ENCODE data around the gene TRAFD1. TPM values are rescaled to one million over a fixed set of nuclear protein-coding genes. Genes with fewer than 3 reads are reported as not detected.
A peak's percentile ranks its signal among the peaks of the same experiment; 100 is the strongest.

Gene TRAFD1
- total and polyA plus RNA-seq, 3 donors from 2014 or later: 46.6 to 77.3 (median 53.6) TPM

- DNase-seq: no peak
- Histone ChIP-seq H3K27ac (peak overlapping the region; percentile 81 to 90), H3K9me3 (no peaks in the 10 kb centered on the region), H3K27me3 (no peaks in the 10 kb centered on the region), H3K4me3 (peak overlapping the region; percentile 84 to 95), H3K36me3 (ENCODE audit: low read depth, missing control alignments) (no peaks in the 10 kb centered on the region), H3K4me1 (peaks cover 11% of the 10 kb centered on the region)
- intact Hi-C loops (cut with DNase I; ENCODE audit: low total_unique reads): no loop called here
- WGBS, 2 donors: 1% methylated on average over 14 to 25 of the region's 25 CpGs
- TF ChIP-seq CTCF (IDR thresholded peaks at IDR 0.05) (no peak), POLR2A (IDR thresholded peaks at IDR 0.05) (no peak)
Measured at GRCh38 chr12:112126000-112126438, 659 bp downstream of the TRAFD1 start.

GRCh38 chr12:112126911-112127310 is 1.6 kb downstream of the TRAFD1 start:
- intact Hi-C loops (cut with DNase I; ENCODE audit: low total_unique reads): no loop called here
- peaks cover 9% of the 10 kb centered on the region for H3K4me1 ChIP-seq
- H3K27me3 ChIP-seq: no peaks in the 10 kb centered on the region
- DNase-seq: no peak
- no peaks in the 10 kb centered on the region for H3K36me3 ChIP-seq (ENCODE audit: low read depth, missing control alignments)
- no peak overlapping the region for H3K27ac ChIP-seq
- no peak for TF ChIP-seq POLR2A (IDR thresholded peaks at IDR 0.05)
- no peak for TF ChIP-seq CTCF (IDR thresholded peaks at IDR 0.05)
- no peaks in the 10 kb centered on the region for H3K9me3 ChIP-seq
- WGBS, 2 donors: 81 to 85% methylated on average over 7 of the region's 7 CpGs
- no peak overlapping the region for H3K4me3 ChIP-seq

- Histone ChIP-seq H3K36me3 (ENCODE audit: low read depth, missing control alignments) (no peaks in the 10 kb centered on the region), H3K27me3 (no peaks in the 10 kb centered on the region), H3K27ac (peak overlapping the region in 1 of 2 donors; percentile 62), H3K4me1 (peaks cover 6% of the 10 kb centered on the region), H3K9me3 (no peaks in the 10 kb centered on the region), H3K4me3 (no peak overlapping the region)
- intact Hi-C loops (cut with DNase I; ENCODE audit: low total_unique reads): no loop called here
- no peak for DNase-seq
- 33 to 56% methylated on average over 2 of the region's 2 CpGs for WGBS, 2 donors
- TF ChIP-seq CTCF (IDR thresholded peaks at IDR 0.05): no peak
- TF ChIP-seq POLR2A (IDR thresholded peaks at IDR 0.05): no peak
Measured at GRCh38 chr12:112130441-112130998, 5.2 kb downstream of the TRAFD1 start.

DNA sequence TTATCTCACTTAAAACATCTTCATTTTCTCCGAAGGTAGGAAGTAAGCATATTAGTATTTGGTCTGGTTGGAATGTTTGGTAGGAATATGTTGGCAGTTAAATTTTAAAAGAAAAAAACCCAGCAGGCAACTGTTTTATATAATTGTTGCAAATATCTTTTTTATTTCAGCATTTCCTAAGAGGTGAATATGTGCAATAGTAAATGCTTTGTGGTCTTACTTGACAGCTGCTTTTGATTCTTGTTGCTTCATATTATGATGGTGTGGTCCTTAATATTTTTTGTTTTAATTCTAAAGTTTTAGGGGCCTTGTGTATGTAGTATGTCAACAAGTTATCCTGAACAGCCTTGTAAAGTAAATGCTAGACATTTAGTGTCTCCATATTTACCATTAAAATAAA is 6.3 kb downstream of the TRAFD1 start:
- peaks cover under 1% of the 10 kb centered on the region for H3K4me1 ChIP-seq
- TF ChIP-seq POLR2A (IDR thresholded peaks at IDR 0.05) (no peak), CTCF (IDR thresholded peaks at IDR 0.05) (no peak)
- H3K27ac ChIP-seq: no peak overlapping the region
- no peak for DNase-seq
- intact Hi-C loops (cut with DNase I; ENCODE audit: low total_unique reads): no loop called here
- WGBS, 2 donors: 60 to 68% methylated on average over 1 of the region's 1 CpG
- H3K4me3 ChIP-seq: no peak overlapping the region
- no peaks in the 10 kb centered on the region for H3K9me3 ChIP-seq
- H3K36me3 ChIP-seq (ENCODE audit: low read depth, missing control alignments): no peaks in the 10 kb centered on the region
- no peaks in the 10 kb centered on the region for H3K27me3 ChIP-seq

- Histone ChIP-seq H3K27ac (no peak overlapping the region), H3K9me3 (no peaks in the 10 kb centered on the region), H3K27me3 (no peaks in the 10 kb centered on the region), H3K4me1 (no peaks in the 10 kb centered on the region), H3K4me3 (no peak overlapping the region), H3K36me3 (ENCODE audit: low read depth, missing control alignments) (no peaks in the 10 kb centered on the region)
- TF ChIP-seq CTCF (IDR thresholded peaks at IDR 0.05) (no peak), POLR2A (IDR thresholded peaks at IDR 0.05) (no peak)
- 94% methylated on average over 5 of the region's 5 CpGs for WGBS, 2 donors
- no peak for DNase-seq
- intact Hi-C loops (cut with DNase I; ENCODE audit: low total_unique reads): no loop called here
Measured at GRCh38 chr12:112133418-112133817, 8.1 kb downstream of the TRAFD1 start.
